ENCODE results near the gene HOXB7.

GRCh38 chr17:48587276-48588073 lies 23.3 kb downstream of the HOXB7 start:
- TF ChIP-seq, protein P1, sequence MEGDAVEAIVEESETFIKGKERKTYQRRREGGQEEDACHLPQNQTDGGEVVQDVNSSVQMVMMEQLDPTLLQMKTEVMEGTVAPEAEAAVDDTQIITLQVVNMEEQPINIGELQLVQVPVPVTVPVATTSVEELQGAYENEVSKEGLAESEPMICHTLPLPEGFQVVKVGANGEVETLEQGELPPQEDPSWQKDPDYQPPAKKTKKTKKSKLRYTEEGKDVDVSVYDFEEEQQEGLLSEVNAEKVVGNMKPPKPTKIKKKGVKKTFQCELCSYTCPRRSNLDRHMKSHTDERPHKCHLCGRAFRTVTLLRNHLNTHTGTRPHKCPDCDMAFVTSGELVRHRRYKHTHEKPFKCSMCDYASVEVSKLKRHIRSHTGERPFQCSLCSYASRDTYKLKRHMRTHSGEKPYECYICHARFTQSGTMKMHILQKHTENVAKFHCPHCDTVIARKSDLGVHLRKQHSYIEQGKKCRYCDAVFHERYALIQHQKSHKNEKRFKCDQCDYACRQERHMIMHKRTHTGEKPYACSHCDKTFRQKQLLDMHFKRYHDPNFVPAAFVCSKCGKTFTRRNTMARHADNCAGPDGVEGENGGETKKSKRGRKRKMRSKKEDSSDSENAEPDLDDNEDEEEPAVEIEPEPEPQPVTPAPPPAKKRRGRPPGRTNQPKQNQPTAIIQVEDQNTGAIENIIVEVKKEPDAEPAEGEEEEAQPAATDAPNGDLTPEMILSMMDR (IDR thresholded peaks at IDR 0.05) = no peak
- TF ChIP-seq POLR2A (IDR thresholded peaks at IDR 0.05) = no peak
